Prostate gland (tissue), 2 donors: ENCODE data around the gene LILRB2. TPM values are rescaled to one million over a fixed set of nuclear protein-coding genes. Genes with fewer than 3 reads are reported as not detected.
"Not testable (repeated sequence)": the region's sequence is repeated elsewhere in the genome, so short reads cannot be mapped to it uniquely, and the experiment has no call there.

ENCODE experiments used
- DNase-seq: peaks from one replicate; pipeline ENCODE4 v3.0.0-alpha.2; 2019; ENCODE audit warnings: low spot score
- H3K27ac ChIP-seq, 2 donors: fragments of 200-600 bp; sonication (generic); 2 replicates each; pipeline ENCODE4 v1.5.1; 2017 to 2019
- H3K27me3 ChIP-seq: fragments of 200-600 bp; sonication (generic); replicated peaks from 2 replicates; pipeline ENCODE4 v1.5.1; 2019; ENCODE audit not compliant: insufficient read depth
- H3K36me3 ChIP-seq, 2 donors: fragments of 200-600 bp; sonication (generic); 1 replicate in 1 of 2; 2 replicates in 1 of 2; pipeline versions ENCODE4 v1.5.1 to v1.8.1; 2017 to 2019
- H3K4me1 ChIP-seq: fragments of 200-600 bp; sonication (generic); replicated peaks from 2 replicates; pipeline ENCODE4 v1.5.1; 2019
- H3K4me3 ChIP-seq, 2 donors: fragments of 200-600 bp; sonication (generic); 2 replicates each; pipeline ENCODE4 v1.5.1; 2017 to 2019
- H3K9me3 ChIP-seq: fragments of 200-600 bp; sonication (generic); 2 replicates; pipeline ENCODE4 v1.5.1; 2017
- POLR2A ChIP-seq: fragments of 450-650 bp; IDR thresholded peaks from one replicate; pipeline ENCODE4 v1.6.1; 2016; ENCODE audit warnings: antibody characterized with exemption, mild to moderate bottlenecking
- POLR2AphosphoS5 ChIP-seq: sonication (generic); formaldehyde crosslinking; IDR thresholded peaks from one replicate; pipeline ENCODE4 v1.6.1; 2017; ENCODE audit warnings: antibody characterized with exemption
- WGBS: methylation state at CpG from one replicate; pipeline ENCODE4 v1.1.5; 2018; 5-methylcytosine and 5-hydroxymethylcytosine counted together
- intact Hi-C: fragments of 100-400 bp; cut with DNase I; formaldehyde crosslinking; loops from one replicate; pipeline ENCODE4 v1.14.2; 2022
- total RNA-seq, 2 donors: library from RNA; depleted of rRNA; stranded (reverse); fragments of >200 nt; gene quantifications; one replicate each; pipeline ENCODE4 v1.1.0, GENCODE V29; 2016
- TF ChIP-seq, protein P1 (sequence below), 4 experiments: fragments of 200-600 bp in 2 of 4; fragments of 450-650 bp in 2 of 4; sonication (generic) in 2 of 4; IDR thresholded peaks; 1 replicate in 3 of 4; 2 replicates in 1 of 4; pipeline ENCODE4 v1.5.1; 2016 to 2019; ENCODE audit warnings: antibody characterized with exemption in 4 of 4, mild to moderate bottlenecking in 2 of 4, moderate library complexity in 2 of 4

Gene LILRB2
- total RNA-seq, 2 donors from 2014 or later: 0.09 to 1.4 TPM

GRCh38 chr19:54275951-54276350 lies 5.0 kb downstream of the LILRB2 start:
- TF ChIP-seq POLR2A (no peak), POLR2AphosphoS5 (no peak)
- TF ChIP-seq, protein P1, sequence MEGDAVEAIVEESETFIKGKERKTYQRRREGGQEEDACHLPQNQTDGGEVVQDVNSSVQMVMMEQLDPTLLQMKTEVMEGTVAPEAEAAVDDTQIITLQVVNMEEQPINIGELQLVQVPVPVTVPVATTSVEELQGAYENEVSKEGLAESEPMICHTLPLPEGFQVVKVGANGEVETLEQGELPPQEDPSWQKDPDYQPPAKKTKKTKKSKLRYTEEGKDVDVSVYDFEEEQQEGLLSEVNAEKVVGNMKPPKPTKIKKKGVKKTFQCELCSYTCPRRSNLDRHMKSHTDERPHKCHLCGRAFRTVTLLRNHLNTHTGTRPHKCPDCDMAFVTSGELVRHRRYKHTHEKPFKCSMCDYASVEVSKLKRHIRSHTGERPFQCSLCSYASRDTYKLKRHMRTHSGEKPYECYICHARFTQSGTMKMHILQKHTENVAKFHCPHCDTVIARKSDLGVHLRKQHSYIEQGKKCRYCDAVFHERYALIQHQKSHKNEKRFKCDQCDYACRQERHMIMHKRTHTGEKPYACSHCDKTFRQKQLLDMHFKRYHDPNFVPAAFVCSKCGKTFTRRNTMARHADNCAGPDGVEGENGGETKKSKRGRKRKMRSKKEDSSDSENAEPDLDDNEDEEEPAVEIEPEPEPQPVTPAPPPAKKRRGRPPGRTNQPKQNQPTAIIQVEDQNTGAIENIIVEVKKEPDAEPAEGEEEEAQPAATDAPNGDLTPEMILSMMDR (IDR thresholded peaks at IDR 0.05): no peak
- intact Hi-C loops: no loop called here
- Histone ChIP-seq H3K36me3 (no peaks in the 10 kb centered on the region), H3K9me3 (no peaks in the 10 kb centered on the region), H3K4me3 (no peak overlapping the region), H3K27ac (no peak overlapping the region), H3K27me3 (peaks cover 6% of the 10 kb centered on the region), H3K4me1 (no peaks in the 10 kb centered on the region)
- DNase-seq: no peak
- WGBS: 69% methylated on average over 6 of the region's 9 CpGs

DNA sequence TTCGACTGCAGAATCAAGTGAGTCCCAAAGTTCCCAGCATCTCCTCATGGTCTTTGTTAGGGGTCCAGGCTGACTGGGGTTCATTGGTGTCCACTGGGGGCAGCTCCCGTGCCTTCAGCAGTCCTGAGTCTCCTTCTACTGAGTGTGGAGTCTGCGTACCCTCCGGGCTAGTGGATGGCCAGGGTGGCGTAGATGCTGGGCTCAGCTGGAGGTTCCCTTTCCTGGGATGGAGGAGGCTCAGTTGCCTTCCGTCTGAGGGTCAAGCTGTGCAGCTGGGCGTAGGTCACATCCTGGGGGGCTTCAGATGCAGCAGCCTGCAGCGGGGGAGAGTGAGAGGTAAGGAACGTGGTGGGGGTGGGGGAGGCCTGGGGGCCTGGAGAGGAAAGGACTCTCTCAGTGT lies 6.4 kb downstream of the LILRB2 start:
- H3K36me3 ChIP-seq, intact Hi-C loops, H3K4me1 ChIP-seq, H3K27me3 ChIP-seq, H3K4me3 ChIP-seq, DNase-seq, H3K9me3 ChIP-seq, H3K27ac ChIP-seq: not testable (repeated sequence)
- WGBS: 54% methylated on average over 9 of the region's 9 CpGs

DNA sequence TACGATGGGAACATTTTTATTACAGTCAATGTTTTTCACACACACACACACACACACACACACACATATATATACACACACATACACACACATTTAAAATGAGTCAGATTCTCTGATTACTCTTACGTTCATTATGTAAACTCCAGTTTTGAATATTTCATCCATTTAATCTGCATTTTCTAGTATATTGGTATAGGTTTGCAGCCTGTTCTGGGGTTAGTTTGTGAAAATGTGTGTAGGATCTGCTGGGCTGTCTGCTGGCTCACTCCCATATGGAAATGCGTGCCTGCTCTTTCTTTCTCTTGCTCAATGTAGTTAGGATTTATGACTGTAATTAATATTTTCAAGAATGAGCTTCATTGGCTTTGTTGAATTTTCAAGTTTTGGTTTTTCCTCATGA lies 7.1 kb downstream of the LILRB2 start:
- peaks cover 4% of the 10 kb centered on the region for H3K27me3 ChIP-seq
- no peaks in the 10 kb centered on the region for H3K36me3 ChIP-seq
- H3K9me3 ChIP-seq: no peaks in the 10 kb centered on the region
- no peaks in the 10 kb centered on the region for H3K4me1 ChIP-seq
- intact Hi-C loops: no loop called here
- 40% methylated on average over 3 of the region's 3 CpGs for WGBS
- no peak for DNase-seq
- TF ChIP-seq, protein P1 (IDR thresholded peaks at IDR 0.05): no peak
- no peak for TF ChIP-seq POLR2A
- no peak for TF ChIP-seq POLR2AphosphoS5
- no peak overlapping the region for H3K27ac ChIP-seq
- H3K4me3 ChIP-seq: no peak overlapping the region

- DNase-seq, H3K9me3 ChIP-seq, H3K36me3 ChIP-seq, H3K27ac ChIP-seq, H3K4me1 ChIP-seq, intact Hi-C loops, H3K4me3 ChIP-seq, H3K27me3 ChIP-seq: not testable (repeated sequence)
- 65% methylated on average over 5 of the region's 5 CpGs for WGBS
These were observed 8.7 kb downstream of the LILRB2 start for GRCh38 chr19:54272181-54272580.

DNA sequence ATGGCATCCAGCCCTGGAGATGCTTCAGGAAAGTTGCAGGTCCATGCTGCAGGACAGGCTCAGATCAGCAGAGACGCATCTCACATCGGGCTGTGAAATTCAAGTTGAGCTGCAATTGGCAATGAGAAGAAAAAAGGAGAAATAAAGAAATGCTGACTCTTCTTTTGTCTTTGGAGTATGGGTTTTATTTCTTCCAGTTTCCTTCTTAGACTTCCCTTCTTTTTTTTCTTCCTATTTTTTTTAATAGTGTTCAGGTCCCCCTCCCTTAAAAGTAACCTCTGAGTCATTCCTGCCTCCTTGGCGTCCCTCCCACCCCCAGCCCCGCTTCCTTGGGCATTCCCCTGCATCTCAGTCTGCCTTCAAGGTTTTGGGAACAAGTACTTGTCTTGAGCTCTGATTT lies 9.3 kb downstream of the LILRB2 start:
- H3K9me3 ChIP-seq, H3K27me3 ChIP-seq, H3K27ac ChIP-seq, H3K4me1 ChIP-seq, DNase-seq, H3K36me3 ChIP-seq, intact Hi-C loops, H3K4me3 ChIP-seq: not testable (repeated sequence)
- 72% methylated on average over 4 of the region's 4 CpGs for WGBS

GRCh38 chr19:54271106-54271505 lies 9.8 kb downstream of the LILRB2 start:
- no peaks in the 10 kb centered on the region for H3K9me3 ChIP-seq
- no peak for DNase-seq
- no peaks in the 10 kb centered on the region for H3K36me3 ChIP-seq
- no peak overlapping the region for H3K4me3 ChIP-seq
- WGBS: 78% methylated on average over 8 of the region's 8 CpGs
- TF ChIP-seq, protein P1 (IDR thresholded peaks at IDR 0.05): no peak
- intact Hi-C loops: no loop called here
- no peaks in the 10 kb centered on the region for H3K4me1 ChIP-seq
- no peaks in the 10 kb centered on the region for H3K27me3 ChIP-seq
- H3K27ac ChIP-seq: no peak overlapping the region

DNA sequence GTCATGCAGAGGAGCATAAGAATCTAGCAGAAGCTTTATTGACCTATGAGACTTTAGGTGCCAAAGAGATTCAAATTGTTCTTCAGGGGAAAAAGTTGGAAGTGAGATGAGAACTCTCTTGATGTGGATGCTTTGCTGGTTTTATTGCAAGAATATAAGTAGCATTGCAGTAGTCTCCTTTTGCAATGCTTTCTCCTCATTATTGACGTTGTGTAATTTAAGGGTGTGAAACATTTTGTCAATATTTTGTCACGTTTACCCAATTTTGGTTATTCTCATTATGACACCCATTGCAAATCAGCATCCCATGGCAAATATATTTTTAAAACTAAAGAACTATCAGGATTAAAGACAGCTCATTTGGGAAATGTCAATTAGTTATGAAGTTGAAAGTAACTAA lies 12.0 kb downstream of the LILRB2 start:
- 68% methylated on average over 2 of the region's 2 CpGs for WGBS
- no peak for DNase-seq
- no peak for TF ChIP-seq POLR2AphosphoS5
- no peak for TF ChIP-seq POLR2A
- TF ChIP-seq, protein P1 (IDR thresholded peaks at IDR 0.05): no peak
- Histone ChIP-seq H3K4me1 (no peaks in the 10 kb centered on the region), H3K27me3 (no peaks in the 10 kb centered on the region), H3K27ac (no peak overlapping the region), H3K4me3 (no peak overlapping the region), H3K9me3 (no peaks in the 10 kb centered on the region), H3K36me3 (no peaks in the 10 kb centered on the region)
- intact Hi-C loops: no loop called here
